Nephron progenitor cell (in vitro differentiated cells): ENCODE measurements around the gene SDK2.
A peak's percentile ranks its signal among the peaks of the same experiment; 100 is the strongest.

Experiments used
- DNase-seq: peaks from one replicate; pipeline ENCODE4 v3.0.0; 2021
- H3K27ac Mint-ChIP-seq: 2 replicates; pipeline ENCODE4 v1.8.0; 2021; ENCODE audit warnings: mild to moderate bottlenecking, moderate library complexity, mixed read lengths
- H3K27me3 Mint-ChIP-seq: 2 replicates; pipeline ENCODE4 v1.8.0; 2021; ENCODE audit warnings: mild to moderate bottlenecking, low read depth, mixed read lengths; ENCODE audit not compliant: poor library complexity
- H3K36me3 Mint-ChIP-seq: 2 replicates; pipeline ENCODE4 v1.8.0; 2021; ENCODE audit warnings: low read depth, mixed read lengths
- H3K4me1 Mint-ChIP-seq: 2 replicates; pipeline ENCODE4 v1.8.0; 2021; ENCODE audit warnings: mixed read lengths
- H3K4me3 Mint-ChIP-seq: 2 replicates; pipeline ENCODE4 v1.8.0; 2021; ENCODE audit warnings: mild to moderate bottlenecking, moderate library complexity, mixed read lengths
- H3K9me3 Mint-ChIP-seq: 2 replicates; pipeline ENCODE4 v1.8.0; 2021; ENCODE audit warnings: mild to moderate bottlenecking, moderate library complexity, mixed read lengths
- CTCF ChIP-seq: fragments of 200-600 bp; sonication (generic); IDR thresholded peaks from 2 replicates; pipeline ENCODE4 v1.5.0; 2021; ENCODE audit warnings: antibody characterized with exemption

Gene SDK2

GRCh38 chr17:73600103-73600871 lies 44.0 kb downstream of the SDK2 start:
- Mint-ChIP-seq H3K27ac (peak overlapping the region; percentile 93), H3K27me3 (peaks cover 11% of the 10 kb centered on the region), H3K4me1 (peaks cover 69% of the 10 kb centered on the region), H3K4me3 (peak overlapping the region; percentile 30), H3K9me3 (no peaks in the 10 kb centered on the region), H3K36me3 (peaks cover 18% of the 10 kb centered on the region)
- no peak for DNase-seq
- no peak for TF ChIP-seq CTCF

GRCh38 chr17:73599599-73599998 lies 44.6 kb downstream of the SDK2 start:
- Mint-ChIP-seq H3K9me3 (no peaks in the 10 kb centered on the region), H3K36me3 (peaks cover 11% of the 10 kb centered on the region), H3K4me1 (peaks cover 67% of the 10 kb centered on the region), H3K27me3 (peaks cover 13% of the 10 kb centered on the region), H3K27ac (no peak overlapping the region), H3K4me3 (no peak overlapping the region)
- DNase-seq: no peak
- TF ChIP-seq CTCF: no peak

- H3K4me1 Mint-ChIP-seq: peaks cover 64% of the 10 kb centered on the region
- H3K27ac Mint-ChIP-seq: peak overlapping the region; percentile 27
- H3K9me3 Mint-ChIP-seq: no peaks in the 10 kb centered on the region
- no peak for DNase-seq
- no peak overlapping the region for H3K4me3 Mint-ChIP-seq
- H3K36me3 Mint-ChIP-seq: peaks cover 2% of the 10 kb centered on the region
- peaks cover 10% of the 10 kb centered on the region for H3K27me3 Mint-ChIP-seq
- TF ChIP-seq CTCF: no peak
Observed at GRCh38 chr17:73598212-73598611, 46.0 kb downstream of the SDK2 start.

GRCh38 chr17:73595931-73596330 lies 48.3 kb downstream of the SDK2 start:
- DNase-seq: no peak
- Mint-ChIP-seq H3K27me3 (peaks cover 18% of the 10 kb centered on the region), H3K27ac (no peak overlapping the region), H3K9me3 (no peaks in the 10 kb centered on the region), H3K4me3 (no peak overlapping the region), H3K4me1 (peaks cover 67% of the 10 kb centered on the region), H3K36me3 (no peaks in the 10 kb centered on the region)
- TF ChIP-seq CTCF: no peak

GRCh38 chr17:73595479-73595878 lies 48.8 kb downstream of the SDK2 start:
- DNase-seq: peak; percentile 69
- Mint-ChIP-seq H3K27ac (no peak overlapping the region), H3K27me3 (peaks cover 18% of the 10 kb centered on the region), H3K4me1 (peaks cover 63% of the 10 kb centered on the region), H3K9me3 (no peaks in the 10 kb centered on the region), H3K4me3 (no peak overlapping the region), H3K36me3 (no peaks in the 10 kb centered on the region)
- TF ChIP-seq CTCF: peak; percentile 49

GRCh38 chr17:73595068-73595467 lies 49.2 kb downstream of the SDK2 start:
- Mint-ChIP-seq H3K9me3 (no peaks in the 10 kb centered on the region), H3K27ac (no peak overlapping the region), H3K27me3 (peaks cover 17% of the 10 kb centered on the region), H3K36me3 (no peaks in the 10 kb centered on the region), H3K4me3 (no peak overlapping the region), H3K4me1 (peaks cover 60% of the 10 kb centered on the region)
- TF ChIP-seq CTCF: no peak
- no peak for DNase-seq
